IMR-90 (cell line): Measurements from ENCODE around the gene DDX60.

Source experiments
- BHLHE40 ChIP-seq: fragments of 150-350 bp; IDR thresholded peaks from 2 replicates; pipeline ENCODE4 v1.6.1; 2016; ENCODE audit warnings: mild to moderate bottlenecking, low read depth, low read length
- CEBPB ChIP-seq: IDR thresholded peaks from 2 replicates; pipeline ENCODE4 v1.6.1; 2012; ENCODE audit warnings: low read depth, low read length, improper control_type of control experiment
- CHD1 ChIP-seq: IDR thresholded peaks from 2 replicates; pipeline ENCODE4 v1.6.1; 2012; ENCODE audit warnings: low read depth, low read length, improper control_type of control experiment
- MAZ ChIP-seq: IDR thresholded peaks from 2 replicates; pipeline ENCODE4 v1.6.1; 2012; ENCODE audit warnings: low read depth, mild to moderate bottlenecking, low read length, improper control_type of control experiment, moderate library complexity, borderline replicate concordance
- MXI1 ChIP-seq: IDR thresholded peaks from 2 replicates; pipeline ENCODE4 v1.6.1; 2012; ENCODE audit warnings: low read depth, mild to moderate bottlenecking, low read length, moderate library complexity, borderline replicate concordance
- POLR2A ChIP-seq: IDR thresholded peaks from 2 replicates; pipeline ENCODE4 v1.6.1; 2012; ENCODE audit warnings: mild to moderate bottlenecking, low read depth, low read length
- RAD21 ChIP-seq: IDR thresholded peaks from 2 replicates; pipeline ENCODE4 v1.6.1; 2012; ENCODE audit warnings: low read length, improper control_type of control experiment
- RCOR1 ChIP-seq: IDR thresholded peaks from 2 replicates; pipeline ENCODE4 v1.6.1; 2012; ENCODE audit warnings: mild to moderate bottlenecking, low read length, improper control_type of control experiment; ENCODE audit not compliant: insufficient replicate concordance
- RFX5 ChIP-seq: IDR thresholded peaks from 2 replicates; pipeline ENCODE4 v1.8.0; 2012; ENCODE audit warnings: low read depth, mild to moderate bottlenecking, low read length, moderate library complexity
- SMC3 ChIP-seq: fragments of 150-350 bp; IDR thresholded peaks from 2 replicates; pipeline ENCODE4 v1.6.1; 2016; ENCODE audit warnings: low read depth, mild to moderate bottlenecking, antibody characterized with exemption, low read length, moderate library complexity
- TF ChIP-seq, protein P1 (sequence below): conservative IDR thresholded peaks from 2 replicates; pipeline ENCODE4 v1.5.1; 2012; ENCODE audit warnings: mild to moderate bottlenecking, low read depth, low read length, improper control_type of control experiment

DNA sequence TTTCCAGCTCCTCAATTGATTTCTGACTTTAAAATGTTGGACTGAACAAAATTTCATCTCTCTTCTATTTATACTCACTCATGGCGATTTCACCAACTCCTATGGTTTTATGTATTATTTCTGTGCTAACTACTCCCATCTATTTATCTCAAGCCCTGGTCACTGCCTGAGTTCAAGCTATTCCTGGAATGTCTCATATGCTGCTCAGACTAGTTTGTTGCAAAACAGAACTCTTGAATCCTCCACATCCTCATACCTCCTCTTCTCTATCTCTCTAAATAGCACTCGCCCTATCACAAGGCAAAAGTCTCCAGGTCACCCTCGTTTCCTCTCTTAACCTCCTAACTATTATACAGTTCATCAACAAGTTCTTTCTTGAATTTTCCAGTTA is 19.0 kb upstream of the DDX60 start:
- TF ChIP-seq, protein P1, sequence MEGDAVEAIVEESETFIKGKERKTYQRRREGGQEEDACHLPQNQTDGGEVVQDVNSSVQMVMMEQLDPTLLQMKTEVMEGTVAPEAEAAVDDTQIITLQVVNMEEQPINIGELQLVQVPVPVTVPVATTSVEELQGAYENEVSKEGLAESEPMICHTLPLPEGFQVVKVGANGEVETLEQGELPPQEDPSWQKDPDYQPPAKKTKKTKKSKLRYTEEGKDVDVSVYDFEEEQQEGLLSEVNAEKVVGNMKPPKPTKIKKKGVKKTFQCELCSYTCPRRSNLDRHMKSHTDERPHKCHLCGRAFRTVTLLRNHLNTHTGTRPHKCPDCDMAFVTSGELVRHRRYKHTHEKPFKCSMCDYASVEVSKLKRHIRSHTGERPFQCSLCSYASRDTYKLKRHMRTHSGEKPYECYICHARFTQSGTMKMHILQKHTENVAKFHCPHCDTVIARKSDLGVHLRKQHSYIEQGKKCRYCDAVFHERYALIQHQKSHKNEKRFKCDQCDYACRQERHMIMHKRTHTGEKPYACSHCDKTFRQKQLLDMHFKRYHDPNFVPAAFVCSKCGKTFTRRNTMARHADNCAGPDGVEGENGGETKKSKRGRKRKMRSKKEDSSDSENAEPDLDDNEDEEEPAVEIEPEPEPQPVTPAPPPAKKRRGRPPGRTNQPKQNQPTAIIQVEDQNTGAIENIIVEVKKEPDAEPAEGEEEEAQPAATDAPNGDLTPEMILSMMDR = no peak
- TF ChIP-seq POLR2A (no peak), RAD21 (no peak), RFX5 (no peak), MXI1 (no peak), SMC3 (no peak), MAZ (no peak), RCOR1 (no peak), CHD1 (no peak), CEBPB (no peak), BHLHE40 (no peak)
